Measurements from ENCODE around the gene PPDPF. TPM values are rescaled to one million over a fixed set of nuclear protein-coding genes. Genes with fewer than 3 reads are reported as not detected.
"Not testable (repeated sequence)": the region's sequence is repeated elsewhere in the genome, so short reads cannot be mapped to it uniquely, and the experiment has no call there.

PPDPF gene
- total RNA-seq, 1 donor from 2014 or later: 99.3 TPM

- no peak overlapping the region for H3K4me3 ChIP-seq (ENCODE audit: low read depth, low read length)
- DNase-seq (ENCODE audit: low read depth): no peak
- TF ChIP-seq CTCF (conservative IDR thresholded peaks at IDR 0.05; ENCODE audit: low read depth, low read length): no peak
Measured at GRCh38 chr20:63475209-63475608, 45.4 kb upstream of the PPDPF start.

DNA sequence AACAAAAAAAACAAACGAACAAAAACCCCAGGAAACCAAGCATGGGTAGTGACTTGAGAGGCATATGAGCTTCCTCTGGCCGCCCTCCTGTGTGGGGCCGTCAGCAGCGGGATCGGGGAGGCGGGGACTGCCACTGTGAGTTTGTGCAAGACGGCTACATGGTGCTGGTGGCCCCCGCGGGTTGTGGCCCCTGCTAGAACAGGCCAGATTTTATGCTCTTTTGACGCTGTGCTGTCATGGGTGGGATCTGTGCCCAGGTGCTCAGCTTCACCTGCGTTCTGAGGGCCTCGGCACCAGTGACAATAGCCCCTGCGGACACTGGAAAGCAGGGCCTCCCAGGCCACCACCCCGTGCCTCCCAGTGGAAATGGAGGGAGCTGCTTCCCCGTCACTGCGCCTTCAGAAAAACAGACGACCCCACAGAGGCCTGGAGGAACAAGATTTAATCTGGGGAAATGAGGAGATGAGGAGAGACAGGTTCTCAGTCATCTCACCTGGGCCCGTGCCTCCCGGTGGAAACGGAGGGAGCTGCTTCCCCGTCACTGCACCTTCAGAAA is 43.4 kb upstream of the PPDPF start:
- no peak for DNase-seq (ENCODE audit: low read depth)
- no peak overlapping the region for H3K4me3 ChIP-seq (ENCODE audit: low read depth, low read length)

GRCh38 chr20:63477944-63478343 is 42.6 kb upstream of the PPDPF start:
- no peak overlapping the region for H3K4me3 ChIP-seq (ENCODE audit: low read depth, low read length)
- no peak for TF ChIP-seq CTCF (conservative IDR thresholded peaks at IDR 0.05; ENCODE audit: low read depth, low read length)
- DNase-seq (ENCODE audit: low read depth): no peak

More for the DNA sequence above, 43.4 kb upstream of the PPDPF start:
- TF ChIP-seq CTCF (conservative IDR thresholded peaks at IDR 0.05; ENCODE audit: low read depth, low read length): no peak

GRCh38 chr20:63478346-63479302 is 41.9 kb upstream of the PPDPF start:
- no peak for DNase-seq (ENCODE audit: low read depth)
- no peak for TF ChIP-seq CTCF (conservative IDR thresholded peaks at IDR 0.05; ENCODE audit: low read depth, low read length)
- no peak overlapping the region for H3K4me3 ChIP-seq (ENCODE audit: low read depth, low read length)

DNA sequence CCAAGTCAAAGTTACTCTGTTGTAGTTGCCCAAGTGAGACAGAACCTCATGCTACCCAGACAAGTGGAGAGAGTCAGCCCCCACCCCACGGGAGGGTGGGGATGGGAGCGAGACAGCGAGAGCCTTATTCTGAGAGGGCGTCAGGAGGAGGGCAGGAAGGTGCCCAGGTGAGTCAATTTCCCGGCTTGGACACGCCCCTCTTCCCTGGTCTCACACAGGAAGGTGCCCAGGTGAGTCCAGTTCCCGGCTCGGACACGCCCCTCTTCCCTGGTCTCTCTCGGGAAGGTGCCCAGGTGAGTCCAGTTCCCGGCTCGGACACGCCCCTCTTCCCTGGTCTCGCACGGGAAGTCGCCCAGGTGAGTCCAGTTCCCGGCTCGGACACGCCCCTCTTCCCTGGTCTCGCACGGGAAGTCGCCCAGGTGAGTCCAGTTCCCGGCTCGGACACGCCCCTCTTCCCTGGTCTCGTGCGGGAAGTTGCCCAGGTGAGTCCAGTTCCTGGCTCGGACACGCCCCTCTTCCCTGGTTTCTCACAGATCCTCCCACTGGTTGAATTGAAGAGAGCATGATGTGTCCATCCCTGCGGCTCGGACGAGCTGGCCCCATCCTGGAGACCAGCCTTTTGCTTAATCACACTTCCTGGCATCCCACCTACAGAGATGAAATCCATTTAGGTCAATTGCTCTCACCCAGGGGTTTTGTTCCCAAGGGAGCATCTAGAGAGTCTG is 40.7 kb upstream of the PPDPF start:
- H3K4me3 ChIP-seq (ENCODE audit: low read depth, low read length); DNase-seq (ENCODE audit: low read depth): not testable (repeated sequence)

DNA sequence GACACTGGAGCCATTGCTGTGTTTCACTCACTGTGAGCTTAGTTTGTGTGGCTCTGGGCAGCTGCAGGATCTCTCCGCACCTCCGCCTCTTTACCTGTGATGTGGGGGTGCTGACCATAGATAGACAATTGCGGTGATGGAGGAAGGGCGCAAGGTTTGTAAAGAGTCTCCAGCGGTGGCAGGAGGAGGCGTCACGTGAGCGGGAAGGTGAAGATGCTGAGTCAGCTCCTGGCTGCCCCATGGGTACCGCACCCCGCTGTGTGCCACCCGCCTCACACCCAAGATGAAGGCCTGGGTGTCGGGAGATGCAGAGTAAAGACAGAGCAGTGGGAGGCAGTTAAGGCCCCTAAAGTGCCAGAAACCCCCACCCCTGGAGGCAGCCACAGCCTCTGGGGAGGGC is 39.1 kb upstream of the PPDPF start:
- no peak overlapping the region for H3K4me3 ChIP-seq (ENCODE audit: low read depth, low read length)
- no peak for TF ChIP-seq CTCF (conservative IDR thresholded peaks at IDR 0.05; ENCODE audit: low read depth, low read length)
- no peak for DNase-seq (ENCODE audit: low read depth)

- TF ChIP-seq CTCF (conservative IDR thresholded peaks at IDR 0.05; ENCODE audit: low read depth, low read length): no peak
- H3K4me3 ChIP-seq (ENCODE audit: low read depth, low read length): no peak overlapping the region
- no peak for DNase-seq (ENCODE audit: low read depth)
Measured at GRCh38 chr20:63482021-63482587, 38.5 kb upstream of the PPDPF start.

Measured in epithelial cell of proximal tubule (primary cell).